Nephron progenitor cell (in vitro differentiated cells): Measurements from ENCODE around the gene CCDC33.

Source experiments
- DNase-seq: peaks from one replicate; pipeline ENCODE4 v3.0.0; 2021
- H3K27ac Mint-ChIP-seq: 2 replicates; pipeline ENCODE4 v1.8.0; 2021; ENCODE audit warnings: mild to moderate bottlenecking, moderate library complexity, mixed read lengths
- H3K27me3 Mint-ChIP-seq: 2 replicates; pipeline ENCODE4 v1.8.0; 2021; ENCODE audit warnings: mild to moderate bottlenecking, low read depth, mixed read lengths; ENCODE audit not compliant: poor library complexity
- H3K36me3 Mint-ChIP-seq: 2 replicates; pipeline ENCODE4 v1.8.0; 2021; ENCODE audit warnings: low read depth, mixed read lengths
- H3K4me1 Mint-ChIP-seq: 2 replicates; pipeline ENCODE4 v1.8.0; 2021; ENCODE audit warnings: mixed read lengths
- H3K4me3 Mint-ChIP-seq: 2 replicates; pipeline ENCODE4 v1.8.0; 2021; ENCODE audit warnings: mild to moderate bottlenecking, moderate library complexity, mixed read lengths
- H3K9me3 Mint-ChIP-seq: 2 replicates; pipeline ENCODE4 v1.8.0; 2021; ENCODE audit warnings: mild to moderate bottlenecking, moderate library complexity, mixed read lengths
- CTCF ChIP-seq: fragments of 200-600 bp; sonication (generic); IDR thresholded peaks from 2 replicates; pipeline ENCODE4 v1.5.0; 2021; ENCODE audit warnings: antibody characterized with exemption

CCDC33 gene

GRCh38 chr15:74270854-74271520 lies 34.9 kb downstream of the CCDC33 start:
- no peak for DNase-seq
- peaks cover 26% of the 10 kb centered on the region for H3K4me1 Mint-ChIP-seq
- peaks cover 30% of the 10 kb centered on the region for H3K27me3 Mint-ChIP-seq
- H3K27ac Mint-ChIP-seq: no peak overlapping the region
- H3K4me3 Mint-ChIP-seq: no peak overlapping the region
- no peaks in the 10 kb centered on the region for H3K9me3 Mint-ChIP-seq
- TF ChIP-seq CTCF: no peak
- H3K36me3 Mint-ChIP-seq: no peaks in the 10 kb centered on the region

GRCh38 chr15:74272812-74273211 lies 36.7 kb downstream of the CCDC33 start:
- Mint-ChIP-seq H3K4me3 (no peak overlapping the region), H3K4me1 (peaks cover 33% of the 10 kb centered on the region), H3K36me3 (no peaks in the 10 kb centered on the region), H3K9me3 (no peaks in the 10 kb centered on the region), H3K27me3 (peaks cover 26% of the 10 kb centered on the region), H3K27ac (no peak overlapping the region)
- DNase-seq: no peak
- TF ChIP-seq CTCF: no peak

GRCh38 chr15:74274470-74275038 lies 38.4 kb downstream of the CCDC33 start:
- DNase-seq: no peak
- TF ChIP-seq CTCF: no peak
- Mint-ChIP-seq H3K9me3 (no peaks in the 10 kb centered on the region), H3K27me3 (peaks cover 27% of the 10 kb centered on the region), H3K36me3 (no peaks in the 10 kb centered on the region), H3K4me1 (peaks cover 42% of the 10 kb centered on the region), H3K4me3 (no peak overlapping the region), H3K27ac (no peak overlapping the region)

- TF ChIP-seq CTCF: no peak
- Mint-ChIP-seq H3K27me3 (peaks cover 20% of the 10 kb centered on the region), H3K4me3 (no peak overlapping the region), H3K9me3 (no peaks in the 10 kb centered on the region), H3K4me1 (peaks cover 45% of the 10 kb centered on the region), H3K27ac (no peak overlapping the region), H3K36me3 (no peaks in the 10 kb centered on the region)
- no peak for DNase-seq
Measured at GRCh38 chr15:74275957-74276356, 39.8 kb downstream of the CCDC33 start.

GRCh38 chr15:74276560-74276959 lies 40.4 kb downstream of the CCDC33 start:
- Mint-ChIP-seq H3K27ac (no peak overlapping the region), H3K4me1 (peaks cover 41% of the 10 kb centered on the region), H3K9me3 (no peaks in the 10 kb centered on the region), H3K4me3 (no peak overlapping the region), H3K27me3 (peaks cover 14% of the 10 kb centered on the region), H3K36me3 (no peaks in the 10 kb centered on the region)
- no peak for DNase-seq
- no peak for TF ChIP-seq CTCF

- H3K27me3 Mint-ChIP-seq: peaks cover 12% of the 10 kb centered on the region
- no peak overlapping the region for H3K27ac Mint-ChIP-seq
- DNase-seq: no peak
- no peak overlapping the region for H3K4me3 Mint-ChIP-seq
- peaks cover 45% of the 10 kb centered on the region for H3K4me1 Mint-ChIP-seq
- H3K36me3 Mint-ChIP-seq: no peaks in the 10 kb centered on the region
- no peaks in the 10 kb centered on the region for H3K9me3 Mint-ChIP-seq
- no peak for TF ChIP-seq CTCF
Measured at GRCh38 chr15:74277242-74277810, 41.2 kb downstream of the CCDC33 start.
